Measurements from ENCODE around the gene PURA.

GRCh38 chr5:140116716-140117115 lies 2.8 kb downstream of the PURA start:
- TF ChIP-seq REST (tag by site-specific recombination; IDR thresholded peaks at IDR 0.05): no peak
- TF ChIP-seq CTCF (tag by site-specific recombination; IDR thresholded peaks at IDR 0.05): no peak
- no peak for TF ChIP-seq ZNF544 (tag by site-specific recombination; IDR thresholded peaks at IDR 0.05)
- no peak for TF ChIP-seq ZNF211 (tag by site-specific recombination; IDR thresholded peaks at IDR 0.05; ENCODE audit: low read depth)
- no peak for TF ChIP-seq ZNF2 (tag by site-specific recombination; IDR thresholded peaks at IDR 0.05)
- TF ChIP-seq ZNF138 (tag by site-specific recombination; IDR thresholded peaks at IDR 0.05; ENCODE audit: borderline replicate concordance): no peak
- no peak for TF ChIP-seq ATF2 (tag by site-specific recombination; IDR thresholded peaks at IDR 0.05; ENCODE audit: low read depth)
- no peak for TF ChIP-seq ZNF214 (tag by site-specific recombination; IDR thresholded peaks at IDR 0.05; ENCODE audit: borderline replicate concordance)
- no peak for TF ChIP-seq ZBTB8A (tag by site-specific recombination; IDR thresholded peaks at IDR 0.05)
- TF ChIP-seq, protein P1, sequence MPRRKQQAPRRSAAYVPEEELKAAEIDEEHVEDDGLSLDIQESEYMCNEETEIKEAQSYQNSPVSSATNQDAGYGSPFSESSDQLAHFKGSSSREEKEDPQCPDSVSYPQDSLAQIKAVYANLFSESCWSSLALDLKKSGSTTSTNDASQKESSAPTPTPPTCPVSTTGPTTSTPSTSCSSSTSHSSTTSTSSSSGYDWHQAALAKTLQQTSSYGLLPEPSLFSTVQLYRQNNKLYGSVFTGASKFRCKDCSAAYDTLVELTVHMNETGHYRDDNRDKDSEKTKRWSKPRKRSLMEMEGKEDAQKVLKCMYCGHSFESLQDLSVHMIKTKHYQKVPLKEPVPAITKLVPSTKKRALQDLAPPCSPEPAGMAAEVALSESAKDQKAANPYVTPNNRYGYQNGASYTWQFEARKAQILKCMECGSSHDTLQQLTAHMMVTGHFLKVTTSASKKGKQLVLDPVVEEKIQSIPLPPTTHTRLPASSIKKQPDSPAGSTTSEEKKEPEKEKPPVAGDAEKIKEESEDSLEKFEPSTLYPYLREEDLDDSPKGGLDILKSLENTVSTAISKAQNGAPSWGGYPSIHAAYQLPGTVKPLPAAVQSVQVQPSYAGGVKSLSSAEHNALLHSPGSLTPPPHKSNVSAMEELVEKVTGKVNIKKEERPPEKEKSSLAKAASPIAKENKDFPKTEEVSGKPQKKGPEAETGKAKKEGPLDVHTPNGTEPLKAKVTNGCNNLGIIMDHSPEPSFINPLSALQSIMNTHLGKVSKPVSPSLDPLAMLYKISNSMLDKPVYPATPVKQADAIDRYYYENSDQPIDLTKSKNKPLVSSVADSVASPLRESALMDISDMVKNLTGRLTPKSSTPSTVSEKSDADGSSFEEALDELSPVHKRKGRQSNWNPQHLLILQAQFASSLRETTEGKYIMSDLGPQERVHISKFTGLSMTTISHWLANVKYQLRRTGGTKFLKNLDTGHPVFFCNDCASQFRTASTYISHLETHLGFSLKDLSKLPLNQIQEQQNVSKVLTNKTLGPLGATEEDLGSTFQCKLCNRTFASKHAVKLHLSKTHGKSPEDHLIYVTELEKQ (tag by site-specific recombination; IDR thresholded peaks at IDR 0.05; ENCODE audit: borderline replicate concordance): no peak
